K562 (cell line): ENCODE measurements around the gene SLC18A3. TPM values are rescaled to one million over a fixed set of nuclear protein-coding genes. Genes with fewer than 3 reads are reported as not detected.

ENCODE experiments used
- ATAC-seq: fragments of 200-7000 bp; cut with Tn5 transposase; 3 replicates; pipeline ENCODE4 v1.9.1; 2020; ENCODE audit warnings: moderate library complexity
- BruUV-seq: library from RNA; stranded (reverse); fragments of 400-500 nt; replicated peaks from 2 replicates; lab custom pipeline; 2021; lab: Mats Ljungman, UMichigan
- CTCF ChIA-PET: fragments of 300-600 bp; formaldehyde crosslinking; extraction: SDS; loops from one replicate; lab custom pipeline; 2021; ENCODE audit warnings: low intra/inter-chr PET ratio; lab: Yijun Ruan, JAX
- POLR2A ChIA-PET: fragments of 300-600, 350-650 bp; sonication (Branson Sonifier 250); formaldehyde crosslinking; extraction: SDS; loops from one replicate; lab custom pipeline; 2021; ENCODE audit warnings: antibody characterized with exemption, inconsistent platforms; lab: Yijun Ruan, JAX
- DNase-seq, 4 experiments: peaks; one replicate each; pipeline versions ENCODE4 v3.0.0 to v3.0.0-alpha.2; 2011 to 2018; ENCODE audit warnings: low spot score in 3 of 4, mixed read lengths in 3 of 4; ENCODE audit errors: extremely low read depth in 1 of 4
- FAIRE-seq: peaks from 2 replicates; lab custom pipeline; 2011; peaks lifted over from hg19 to GRCh38; lab: Jason Lieb, UNC
- H2AFZ ChIP-seq: 2 replicates; pipeline ENCODE4 v1.6.0; 2011; ENCODE audit warnings: low read depth, low read length, control low read depth, inconsistent platforms
- H3K27ac ChIP-seq: fragments of 200-600 bp; 3 replicates; pipeline ENCODE4 v1.8.0; 2011; ENCODE audit warnings: low read depth, mild to moderate bottlenecking, control low read depth, inconsistent platforms, low read length, moderate library complexity, mixed read lengths; ENCODE audit errors: extremely low read depth
- H3K27me3 ChIP-seq, 2 experiments: fragments of 300-600 bp in 1 of 2; 2 replicates in 1 of 2; 3 replicates in 1 of 2; pipeline versions ENCODE4 v1.6.0 to v1.8.0; 2011; ENCODE audit warnings: inconsistent platforms in 2 of 2, low read length in 2 of 2, mild to moderate bottlenecking in 1 of 2, mixed read lengths in 1 of 2, moderate library complexity in 1 of 2; ENCODE audit not compliant: control insufficient read depth in 2 of 2, insufficient read depth in 2 of 2
- H3K36me3 ChIP-seq: fragments of 300-600 bp; 3 replicates; pipeline ENCODE4 v1.8.0; 2011; ENCODE audit warnings: mild to moderate bottlenecking, low read length, inconsistent platforms; ENCODE audit not compliant: control insufficient read depth, insufficient read depth
- H3K4me1 ChIP-seq, 2 experiments: fragments of 200-600 bp in 1 of 2; replicated peaks in 1 of 2; 2 replicates in 1 of 2; 3 replicates in 1 of 2; pipeline versions ENCODE4 v1.5.1 to v1.8.0; 2011; ENCODE audit warnings: inconsistent platforms in 2 of 2, low read length in 2 of 2, mild to moderate bottlenecking in 1 of 2, mixed read lengths in 1 of 2, moderate library complexity in 1 of 2; ENCODE audit not compliant: control insufficient read depth in 2 of 2, insufficient read depth in 2 of 2
- H3K4me2 ChIP-seq: 2 replicates; pipeline ENCODE4 v1.6.1; 2011; ENCODE audit warnings: low read length, control low read depth, inconsistent platforms, mixed read lengths; ENCODE audit not compliant: insufficient read depth
- H3K4me3 ChIP-seq: fragments of 200-600 bp; sonication (generic), shearing (Covaris generic); 2 replicates; pipeline ENCODE4 v1.5.1; 2016; ENCODE audit warnings: control low read depth, inconsistent platforms
- H3K79me2 ChIP-seq: fragments of 200-600 bp; 3 replicates; pipeline ENCODE4 v1.8.0; 2011; ENCODE audit warnings: low read length, inconsistent platforms; ENCODE audit not compliant: control insufficient read depth, insufficient read depth
- H3K9ac ChIP-seq, 2 experiments: 2 replicates each; pipeline versions ENCODE4 v1.6.0 to v1.6.1; 2011; ENCODE audit warnings: low read depth in 2 of 2, low read length in 2 of 2, control low read depth in 1 of 2, inconsistent platforms in 1 of 2, mild to moderate bottlenecking in 1 of 2, mixed read lengths in 1 of 2; ENCODE audit not compliant: insufficient read depth in 1 of 2
- H3K9me1 ChIP-seq: one replicate; pipeline ENCODE4 v1.6.0; 2011; ENCODE audit warnings: inconsistent platforms, mild to moderate bottlenecking, low read length, moderate library complexity; ENCODE audit not compliant: control insufficient read depth, insufficient read depth
- H3K9me3 ChIP-seq: replicated peaks from 2 replicates; pipeline ENCODE4 v1.5.1; 2011; ENCODE audit warnings: low read depth, low read length, inconsistent platforms; ENCODE audit not compliant: control insufficient read depth, insufficient read depth
- H4K20me1 ChIP-seq: replicated peaks from 2 replicates; pipeline ENCODE4 v1.6.1; 2011; ENCODE audit warnings: low read length, inconsistent platforms, mixed read lengths; ENCODE audit not compliant: control insufficient read depth, insufficient read depth
- CHD4 ChIP-seq: fragments of 200-600 bp; sonication (generic); IDR thresholded peaks from 3 replicates; pipeline ENCODE4 v1.6.1; 2012; ENCODE audit warnings: low read depth, mild to moderate bottlenecking, mixed read lengths, low read length, inconsistent platforms; ENCODE audit not compliant: insufficient read depth, insufficient replicate concordance, poor library complexity, severe bottlenecking
- POU5F1 ChIP-seq: fragments of 150-350 bp; IDR thresholded peaks from 2 replicates; pipeline ENCODE4 v1.6.1; 2014; ENCODE audit warnings: borderline replicate concordance, low read length, low read depth, mild to moderate bottlenecking; ENCODE audit not compliant: partially characterized antibody
- SRSF1 ChIP-seq: fragments of 200-400 bp; formaldehyde crosslinking; IDR thresholded peaks from 2 replicates; pipeline ENCODE4 v1.6.1; 2017; ENCODE audit warnings: mild to moderate bottlenecking, low read depth, low read length, moderate library complexity
- ZEB2 ChIP-seq: fragments of 450-650 bp; IDR thresholded peaks from 2 replicates; pipeline ENCODE4 v1.6.1; 2016
- ZNF140 ChIP-seq: fragments of 250-450 bp; sonication (Bioruptor Pico); IDR thresholded peaks from 2 replicates; pipeline ENCODE4 v1.8.0; 2021; ENCODE audit warnings: moderate library complexity, mild to moderate bottlenecking, inconsistent platforms
- WGBS: fragments of 100-300 bp; shearing (Covaris generic); methylation state at CpG from one replicate; pipeline ENCODE4 v1.1.6; 2016; ENCODE audit warnings: low coverage, mixed read lengths; ENCODE audit not compliant: insufficient coverage; ENCODE audit errors: missing lambda C conversion rate; 5-methylcytosine and 5-hydroxymethylcytosine counted together
- in situ Hi-C: fragments of 300-500 bp; cut with MboI; formaldehyde crosslinking; loops from 4 replicates; pipeline ENCODE4 v1.15.0; 2018; ENCODE audit warnings: inconsistent platforms, mixed read lengths
- intact Hi-C: fragments of 100-400 bp; cut with micrococcal nuclease; formaldehyde crosslinking; loops from 2 replicates; pipeline ENCODE4 v1.14.2; 2022
- polyA plus RNA-seq, 8 experiments: library from polyadenylated mRNA; depleted of rRNA in 4 of 8; stranded (reverse) in 5 of 8; unstranded in 3 of 8; fragments of >200 nt; fragmentation: Nextera tagmentation in 2 of 8; fragmentation: Illumina TruSeq in 1 of 8; extraction: Ambion mirVana in 2 of 8; extraction: Trizol in 1 of 8; gene quantifications; 2 replicates each; pipeline versions ENCODE4 v1.2.1 to v1.2.3, GENCODE V29; 2011 to 2014; ENCODE audit warnings: inconsistent platforms in 1 of 8, missing spikeins in 1 of 8
- total RNA-seq, 7 experiments: library from RNA; depleted of rRNA in 6 of 7; stranded (reverse); fragments of >200 nt in 6 of 7; fragmentation: Illumina TruSeq in 2 of 7; extraction: Trizol in 2 of 7; gene quantifications; 2 replicates each; pipeline versions ENCODE4 v1.2.1 to v1.2.3, GENCODE V29; 2011 to 2021; ENCODE audit warnings: low replicate concordance in 1 of 7
- TF ChIP-seq, protein P1 (sequence below): sonication (generic); formaldehyde crosslinking; IDR thresholded peaks from 2 replicates; pipeline ENCODE4 v1.8.1; 2023; ENCODE audit warnings: mild to moderate bottlenecking, missing genetic modification reagents
- TF ChIP-seq, protein P2 (sequence below): sonication (generic); formaldehyde crosslinking; IDR thresholded peaks from 2 replicates; pipeline ENCODE4 v1.9.0; 2022; ENCODE audit warnings: mild to moderate bottlenecking, missing genetic modification reagents

Gene SLC18A3
- total and polyA plus RNA-seq, 9 of the 15 experiments (the other 6 are each of a cell fraction or from before 2014, with no cell fraction given) = not detected

DNA sequence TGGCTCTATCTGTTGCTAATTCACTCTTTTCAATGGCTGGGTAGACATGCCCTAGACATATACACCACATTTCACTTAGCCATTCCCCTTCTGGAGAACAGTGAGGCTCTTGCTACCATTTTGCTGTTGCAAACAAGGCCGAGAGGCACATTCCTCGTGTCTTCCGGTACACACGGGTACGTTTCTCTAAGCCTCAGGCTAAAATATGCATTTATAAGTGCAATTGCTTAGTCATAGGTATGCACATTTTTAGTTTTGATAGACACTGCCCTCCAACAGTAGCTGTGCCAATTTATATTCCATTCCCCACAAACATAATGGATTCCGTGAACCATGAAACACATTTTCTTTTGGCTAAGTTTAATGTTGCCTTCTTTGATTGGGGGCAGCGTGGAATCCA lies 16.9 kb downstream of the SLC18A3 start:
- intact Hi-C loops (no loop called here), in situ Hi-C loops (no loop called here)
- Histone ChIP-seq H2AFZ (no peak overlapping the region), H3K36me3 (no peaks in the 10 kb centered on the region), H3K9ac (no peak overlapping the region), H3K9me3 (no peaks in the 10 kb centered on the region), H3K27me3 (peaks cover 13 to 55% of the 10 kb centered on the region in 2 experiments; a peak in 4 of 5 replicates), H3K4me3 (no peak overlapping the region), H3K9me1 (no peaks in the 10 kb centered on the region), H3K4me1 (no peaks in the 10 kb centered on the region), H3K27ac (no peak overlapping the region), H4K20me1 (peaks cover 6% of the 10 kb centered on the region; the same call in 1 of the 2 replicates), H3K79me2 (no peaks in the 10 kb centered on the region), H3K4me2 (no peak overlapping the region)
- CTCF ChIA-PET = no interaction called here
- BruUV-seq = no TSS peak
- DNase-seq (no peak), ATAC-seq (no peak), FAIRE-seq (no peak)
- POLR2A ChIA-PET = no interaction called here
- 3% methylated on average over 7 of the region's 7 CpGs for whole genome bisulfite sequencing
- TF ChIP-seq ZEB2 (no peak), SRSF1 (no peak), POU5F1 (no peak), CHD4 (no peak), ZNF140 (CRISPR knock-in tag) (no peak)
- TF ChIP-seq, protein P1, sequence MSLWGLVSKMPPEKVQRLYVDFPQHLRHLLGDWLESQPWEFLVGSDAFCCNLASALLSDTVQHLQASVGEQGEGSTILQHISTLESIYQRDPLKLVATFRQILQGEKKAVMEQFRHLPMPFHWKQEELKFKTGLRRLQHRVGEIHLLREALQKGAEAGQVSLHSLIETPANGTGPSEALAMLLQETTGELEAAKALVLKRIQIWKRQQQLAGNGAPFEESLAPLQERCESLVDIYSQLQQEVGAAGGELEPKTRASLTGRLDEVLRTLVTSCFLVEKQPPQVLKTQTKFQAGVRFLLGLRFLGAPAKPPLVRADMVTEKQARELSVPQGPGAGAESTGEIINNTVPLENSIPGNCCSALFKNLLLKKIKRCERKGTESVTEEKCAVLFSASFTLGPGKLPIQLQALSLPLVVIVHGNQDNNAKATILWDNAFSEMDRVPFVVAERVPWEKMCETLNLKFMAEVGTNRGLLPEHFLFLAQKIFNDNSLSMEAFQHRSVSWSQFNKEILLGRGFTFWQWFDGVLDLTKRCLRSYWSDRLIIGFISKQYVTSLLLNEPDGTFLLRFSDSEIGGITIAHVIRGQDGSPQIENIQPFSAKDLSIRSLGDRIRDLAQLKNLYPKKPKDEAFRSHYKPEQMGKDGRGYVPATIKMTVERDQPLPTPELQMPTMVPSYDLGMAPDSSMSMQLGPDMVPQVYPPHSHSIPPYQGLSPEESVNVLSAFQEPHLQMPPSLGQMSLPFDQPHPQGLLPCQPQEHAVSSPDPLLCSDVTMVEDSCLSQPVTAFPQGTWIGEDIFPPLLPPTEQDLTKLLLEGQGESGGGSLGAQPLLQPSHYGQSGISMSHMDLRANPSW (CRISPR knock-in tag) = no peak
- TF ChIP-seq, protein P2, sequence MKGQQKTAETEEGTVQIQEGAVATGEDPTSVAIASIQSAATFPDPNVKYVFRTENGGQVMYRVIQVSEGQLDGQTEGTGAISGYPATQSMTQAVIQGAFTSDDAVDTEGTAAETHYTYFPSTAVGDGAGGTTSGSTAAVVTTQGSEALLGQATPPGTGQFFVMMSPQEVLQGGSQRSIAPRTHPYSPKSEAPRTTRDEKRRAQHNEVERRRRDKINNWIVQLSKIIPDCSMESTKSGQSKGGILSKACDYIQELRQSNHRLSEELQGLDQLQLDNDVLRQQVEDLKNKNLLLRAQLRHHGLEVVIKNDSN (CRISPR knock-in tag) = no peak
- TF ChIP-seq, all 486 proteins: peak for 0
